Jurkat, Clone E6-1 (cell line): ENCODE measurements around the gene C10orf95.

Experiments
- DNase-seq: peaks from one replicate; pipeline ENCODE4 v3.0.0-alpha.2; 2011; ENCODE audit warnings: low read depth, low spot score
- H3K4me3 ChIP-seq: 2 replicates; pipeline ENCODE4 v1.5.1; 2011; ENCODE audit warnings: mild to moderate bottlenecking, low read length, control low read depth, moderate library complexity

Gene C10orf95

DNA sequence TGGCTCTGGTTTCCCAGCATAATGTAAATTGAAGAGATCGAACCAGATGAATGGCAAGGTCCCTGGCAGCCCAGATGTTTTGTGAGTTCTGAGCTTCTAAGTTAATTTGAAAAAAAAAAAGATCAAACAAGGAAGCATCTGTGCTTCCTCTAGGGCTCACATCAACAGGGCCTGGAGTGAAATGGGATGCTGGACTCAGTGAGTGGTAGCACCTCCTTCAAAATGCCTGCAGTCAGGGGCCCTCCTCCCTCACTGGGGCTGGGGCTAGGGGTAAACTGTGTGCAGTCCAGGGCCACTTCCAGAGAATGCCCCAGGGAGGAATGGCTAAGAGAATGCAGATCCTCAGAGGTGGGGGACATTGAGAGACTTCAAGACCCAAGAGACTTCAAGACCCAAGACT is 13.0 kb downstream of the C10orf95 start:
- no peak overlapping the region for H3K4me3 ChIP-seq
- no peak for DNase-seq

DNA sequence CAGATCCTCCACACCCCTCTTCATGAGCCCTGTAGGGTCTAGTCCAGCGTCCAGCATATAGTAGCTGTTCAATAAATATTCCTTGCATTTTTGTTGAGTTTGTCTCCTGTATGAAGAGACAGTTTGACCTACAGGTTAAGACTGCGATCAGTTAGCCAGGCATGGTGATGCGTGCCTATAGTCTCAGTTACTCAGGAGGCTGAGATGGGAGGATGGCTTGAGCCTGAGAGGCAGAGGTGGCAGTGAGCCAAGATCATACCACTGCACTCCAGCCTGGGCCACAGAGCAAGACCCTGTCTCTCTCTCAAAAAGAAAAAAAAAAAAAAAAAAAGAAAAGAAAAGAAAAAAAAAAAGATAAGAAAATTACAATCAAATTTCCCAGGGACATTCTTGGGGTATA is 13.8 kb downstream of the C10orf95 start:
- no peak overlapping the region for H3K4me3 ChIP-seq
- no peak for DNase-seq

DNA sequence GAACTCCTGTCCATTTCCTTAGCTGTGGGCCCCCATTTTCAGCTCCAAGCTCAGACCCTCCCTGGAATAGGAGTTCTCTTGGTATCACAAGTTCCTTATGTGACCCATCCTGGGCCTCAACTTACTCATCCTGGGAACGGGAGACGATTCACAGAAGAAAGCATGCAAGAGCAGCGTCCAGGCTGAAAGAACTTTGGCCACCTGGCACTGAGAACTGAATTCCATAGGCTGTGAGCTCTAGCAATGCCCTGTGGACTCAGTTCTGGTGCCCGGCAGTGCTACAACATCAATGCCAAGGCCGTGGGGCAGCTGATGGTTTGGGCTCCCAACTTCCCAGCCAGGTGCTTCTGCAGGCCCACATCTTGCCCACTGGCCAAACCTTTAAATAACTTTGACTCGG is 15.0 kb downstream of the C10orf95 start:
- no peak for DNase-seq
- H3K4me3 ChIP-seq: no peak overlapping the region

DNA sequence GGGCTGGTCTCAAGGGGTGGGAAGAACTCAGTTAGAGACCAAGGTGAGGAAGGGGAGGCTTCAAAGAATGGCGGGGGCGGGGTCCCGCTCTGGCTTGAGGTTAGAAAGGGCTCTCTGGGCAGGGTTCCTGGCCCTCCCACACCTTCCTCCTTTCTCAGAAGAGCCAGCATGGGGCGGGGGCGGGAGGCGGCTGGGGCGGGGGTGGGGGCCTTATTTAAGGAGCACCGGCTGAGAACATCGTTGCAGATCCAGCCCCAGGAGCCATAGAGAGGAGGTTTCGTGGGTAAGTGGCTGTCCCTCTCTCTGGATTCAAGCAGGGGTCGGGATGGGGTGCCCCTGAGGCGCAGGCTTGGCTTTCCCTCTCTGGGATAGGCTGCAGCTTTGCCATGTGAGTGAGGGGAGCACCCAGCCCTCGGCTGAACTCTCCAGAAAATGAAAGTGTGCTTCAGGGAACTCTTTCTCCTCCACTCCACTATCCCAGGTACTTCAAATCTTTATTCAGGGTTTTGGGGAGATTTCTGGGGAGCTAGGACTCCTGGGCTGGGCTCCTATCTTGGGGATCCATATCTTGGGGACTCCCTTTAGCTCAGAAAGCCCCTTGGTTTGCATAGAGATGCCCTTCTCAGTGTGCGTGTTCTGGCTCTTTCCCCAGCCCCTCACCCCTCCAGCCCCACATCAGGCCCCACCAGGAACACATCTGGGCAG is 15.7 kb downstream of the C10orf95 start:
- no peak overlapping the region for H3K4me3 ChIP-seq
- no peak for DNase-seq

DNA sequence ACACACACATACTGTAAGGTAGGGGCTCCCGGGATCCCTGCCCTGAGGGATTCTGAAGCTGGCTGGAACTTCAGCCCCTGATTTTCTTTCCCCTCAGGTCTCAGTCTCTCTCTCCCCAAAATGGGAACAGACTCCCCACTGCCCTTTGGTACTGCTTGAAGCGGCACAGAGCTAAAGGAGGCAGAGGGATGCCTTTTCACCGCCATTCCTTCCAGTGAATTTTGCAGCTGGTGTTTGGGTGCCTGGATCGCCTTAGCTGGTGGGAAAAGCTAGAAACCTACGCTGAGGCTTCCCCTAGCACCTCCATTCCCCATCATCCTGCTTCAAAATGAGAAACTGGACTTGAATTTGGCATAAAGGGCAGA is 16.2 kb downstream of the C10orf95 start:
- DNase-seq: no peak
- H3K4me3 ChIP-seq: no peak overlapping the region

GRCh38 chr10:102434394-102435132 is 16.8 kb downstream of the C10orf95 start:
- DNase-seq: no peak
- H3K4me3 ChIP-seq: no peak overlapping the region

DNA sequence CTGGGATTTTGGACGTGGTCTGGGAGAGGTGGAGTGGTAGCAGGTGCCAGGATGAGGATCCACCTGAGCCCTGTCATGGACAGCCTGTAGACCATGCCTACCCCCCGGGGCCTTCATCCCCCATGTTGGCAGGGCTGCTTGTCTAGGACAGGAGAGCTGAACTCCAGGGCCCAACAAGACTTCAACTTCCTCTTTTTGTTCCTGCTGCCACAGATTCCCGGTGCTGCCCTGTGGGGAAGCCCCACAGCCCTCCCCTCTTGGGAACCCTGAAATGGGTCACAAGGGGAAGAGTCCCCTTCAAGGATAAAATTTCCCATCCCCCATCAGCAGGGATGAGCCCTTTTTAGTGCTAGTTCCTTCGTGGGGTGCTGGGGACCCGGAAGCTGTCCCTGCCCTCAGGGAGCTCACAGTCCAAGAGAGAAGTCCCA is 17.7 kb downstream of the C10orf95 start:
- DNase-seq: no peak
- no peak overlapping the region for H3K4me3 ChIP-seq

DNA sequence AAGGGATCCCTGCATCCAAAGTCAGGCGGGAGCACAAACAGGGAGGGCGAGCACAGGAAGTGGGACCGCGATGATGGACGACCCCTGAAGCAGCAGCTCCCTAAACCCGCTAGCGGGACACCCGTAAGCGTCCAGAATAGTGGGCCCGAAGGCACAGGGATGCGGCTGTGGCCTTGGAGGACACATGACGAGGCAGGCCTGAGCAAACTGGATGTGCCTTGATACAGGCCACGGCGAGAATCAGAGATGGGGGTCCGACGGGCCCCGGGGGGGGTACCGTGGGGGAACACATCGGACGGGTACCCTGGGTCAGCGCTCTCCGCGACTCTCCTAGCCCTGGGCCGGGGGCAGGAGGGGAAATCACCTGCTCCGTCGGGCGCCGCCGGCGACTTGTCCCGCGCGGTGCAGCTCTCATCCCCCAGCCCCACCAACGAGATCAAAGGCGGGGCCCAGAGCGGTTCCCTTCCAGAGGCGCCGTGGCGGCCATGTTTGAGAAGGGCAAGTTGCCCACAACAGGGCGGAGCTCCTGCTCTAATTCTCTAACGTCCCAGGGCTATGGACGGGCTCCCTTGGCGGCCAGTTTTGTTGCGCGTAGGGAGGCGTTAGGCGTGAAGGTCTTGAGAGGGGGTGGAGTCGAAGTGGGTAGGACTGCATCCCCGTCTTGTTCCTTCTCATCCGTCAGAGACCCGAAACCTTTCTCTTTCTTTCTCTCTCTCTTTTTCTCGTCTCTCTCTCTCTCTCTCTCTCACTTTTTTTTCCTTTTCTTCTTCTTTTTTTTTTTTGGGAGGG is 19.0 kb downstream of the C10orf95 start, which contains the start of gene CUEDC2:
CUEDC2 (minus strand) TSS at position 413 of the 789 bp plus-strand sequence. CDS start 7,386 bp downstream, outside the sequence.
- H3K4me3 ChIP-seq: peak within 1 kb of the TSS; percentile 98
- DNase-seq: peak; percentile 96

DNA sequence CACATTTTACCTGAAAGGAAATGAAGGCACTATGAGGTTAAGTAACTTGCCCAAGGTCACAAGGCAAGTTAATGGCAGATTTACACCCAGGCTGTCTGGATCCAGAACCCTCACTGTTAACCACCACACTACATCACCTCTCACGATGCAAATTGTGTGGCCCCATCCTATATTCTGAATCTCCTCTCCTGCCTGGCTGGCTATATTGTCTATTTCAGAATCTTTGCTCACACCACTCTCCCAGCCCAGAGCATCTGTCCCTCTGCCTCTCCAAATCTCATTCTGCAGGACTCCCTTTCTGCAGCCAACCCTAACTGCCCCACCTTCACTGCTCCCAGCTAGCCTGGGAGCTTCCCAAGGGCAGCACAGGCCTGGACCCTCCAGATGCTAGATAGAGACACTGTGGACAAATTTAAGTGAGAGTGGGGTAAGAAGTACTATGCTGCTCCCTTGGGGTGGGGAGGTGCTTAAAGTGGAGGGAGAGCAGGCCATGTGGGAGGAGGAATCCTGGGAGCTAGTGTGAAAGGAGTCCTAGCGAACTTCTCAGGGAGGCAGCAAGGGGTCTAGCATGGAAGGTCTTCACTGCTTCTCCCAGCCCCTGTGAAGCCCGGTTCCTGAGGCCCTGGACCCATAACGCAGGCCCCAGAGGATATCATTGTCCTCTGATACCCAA is 19.8 kb downstream of the C10orf95 start:
- H3K4me3 ChIP-seq: peak overlapping the region; percentile 98
- DNase-seq: no peak

DNA sequence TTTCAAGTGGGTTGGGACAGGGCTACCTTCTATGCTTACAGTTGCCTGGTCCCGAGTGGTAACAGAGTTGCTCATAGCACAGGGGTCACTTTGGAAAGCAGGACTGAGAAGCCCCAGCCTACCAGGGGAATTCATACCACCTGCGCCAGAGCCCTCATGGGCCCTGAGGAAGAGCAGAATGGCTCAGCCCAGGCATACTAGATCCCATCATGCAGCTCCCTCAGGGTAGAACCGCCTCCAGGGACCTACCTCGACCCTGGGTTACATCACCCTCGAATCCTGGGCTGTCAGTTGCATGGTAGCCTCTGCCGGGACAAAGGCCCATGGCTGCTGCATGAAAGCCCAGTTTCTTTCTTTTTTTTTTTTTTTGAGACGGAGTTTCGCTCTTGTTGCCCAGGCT is 21.9 kb downstream of the C10orf95 start:
- no peak overlapping the region for H3K4me3 ChIP-seq
- DNase-seq: no peak

- no peak for DNase-seq
- H3K4me3 ChIP-seq: no peak overlapping the region
Observed at GRCh38 chr10:102426803-102427287, 24.5 kb downstream of the C10orf95 start.

DNA sequence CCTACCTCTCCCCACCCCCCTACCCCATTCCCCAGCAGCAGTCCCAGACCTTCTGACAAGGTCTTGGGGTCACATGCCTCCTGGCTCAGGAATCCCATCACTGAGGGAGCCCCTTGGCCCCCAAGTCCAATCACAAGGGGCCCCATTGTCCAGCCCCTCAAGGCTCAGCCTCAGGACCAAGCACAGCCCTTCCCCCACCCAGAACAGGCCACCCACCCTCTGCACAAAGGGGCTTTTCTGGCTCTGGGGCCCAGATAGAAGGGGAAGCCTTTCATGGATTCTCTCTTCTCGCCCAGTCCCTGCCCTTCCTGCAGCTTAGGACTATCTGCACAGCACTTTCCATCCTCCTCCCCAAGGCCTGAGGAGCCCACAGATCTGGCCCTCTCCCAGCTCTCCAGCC is 25.9 kb downstream of the C10orf95 start:
- no peak overlapping the region for H3K4me3 ChIP-seq
- no peak for DNase-seq

- no peak for DNase-seq
- no peak overlapping the region for H3K4me3 ChIP-seq
Observed at GRCh38 chr10:102424916-102425315, 26.4 kb downstream of the C10orf95 start.

GRCh38 chr10:102424145-102424544 is 27.2 kb downstream of the C10orf95 start:
- H3K4me3 ChIP-seq: no peak overlapping the region
- no peak for DNase-seq

DNA sequence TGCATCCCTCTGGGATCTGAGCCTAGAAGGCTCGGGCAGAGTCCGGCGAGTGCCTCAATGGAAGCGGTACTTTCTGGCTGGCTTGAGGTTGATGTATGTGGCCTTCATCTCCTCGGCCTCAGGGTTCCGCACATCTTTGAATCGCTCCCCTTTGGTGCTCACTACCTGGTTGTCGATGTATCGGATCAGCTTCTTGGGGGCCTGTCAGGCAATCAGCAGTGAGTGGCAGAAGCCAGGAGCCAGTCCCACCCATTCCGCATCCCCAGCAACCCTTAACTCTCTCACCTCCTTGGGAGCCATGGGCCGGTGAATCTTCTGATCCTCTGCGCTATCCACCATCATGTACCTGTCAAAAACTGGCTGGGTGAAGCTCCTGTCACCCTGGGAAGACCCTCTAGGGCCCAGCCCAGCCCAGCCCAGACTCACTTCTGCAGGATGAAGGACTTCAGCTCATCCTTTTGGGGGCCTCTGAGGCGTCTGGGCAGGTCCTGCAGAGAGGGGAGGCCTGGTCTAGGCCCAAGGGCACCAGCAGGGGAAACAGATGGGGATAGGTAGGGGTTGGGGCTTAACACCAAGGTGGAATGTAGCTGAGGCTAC is 27.9 kb downstream of the C10orf95 start:
- H3K4me3 ChIP-seq: no peak overlapping the region

DNA sequence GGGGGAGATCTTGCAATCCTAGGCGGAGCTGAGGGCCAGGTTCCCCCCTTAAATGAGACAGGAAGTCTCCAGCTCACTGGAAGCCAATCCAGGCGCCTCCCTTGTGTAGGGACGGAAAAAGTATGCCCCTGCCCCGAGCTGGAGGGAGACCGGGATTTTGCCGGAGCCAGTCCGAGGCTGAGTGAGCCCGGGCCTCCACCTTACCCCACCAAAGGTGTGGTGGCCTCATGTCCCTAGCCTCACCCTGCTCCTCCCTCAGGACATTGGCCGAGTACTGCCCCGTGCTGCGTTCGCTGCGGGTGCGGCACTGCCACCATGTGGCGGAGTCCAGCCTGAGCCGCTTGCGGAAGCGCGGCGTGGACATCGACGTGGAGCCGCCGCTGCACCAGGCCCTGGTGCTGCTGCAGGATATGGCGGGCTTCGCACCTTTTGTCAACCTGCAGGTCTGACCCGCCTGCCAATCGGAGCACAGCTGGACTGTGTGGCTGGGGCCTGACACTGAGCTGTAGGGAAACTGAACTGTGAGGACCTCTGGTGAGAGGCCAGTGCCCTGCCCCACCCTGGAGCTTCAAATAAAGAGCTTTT is 28.7 kb downstream of the C10orf95 start:
- DNase-seq: no peak
- H3K4me3 ChIP-seq: no peak overlapping the region

More for the DNA sequence above, 27.9 kb downstream of the C10orf95 start:
- no peak for DNase-seq

- peak overlapping the region; percentile 87 for H3K4me3 ChIP-seq
- DNase-seq: no peak
Observed at GRCh38 chr10:102421757-102422512, 29.4 kb downstream of the C10orf95 start.

DNA sequence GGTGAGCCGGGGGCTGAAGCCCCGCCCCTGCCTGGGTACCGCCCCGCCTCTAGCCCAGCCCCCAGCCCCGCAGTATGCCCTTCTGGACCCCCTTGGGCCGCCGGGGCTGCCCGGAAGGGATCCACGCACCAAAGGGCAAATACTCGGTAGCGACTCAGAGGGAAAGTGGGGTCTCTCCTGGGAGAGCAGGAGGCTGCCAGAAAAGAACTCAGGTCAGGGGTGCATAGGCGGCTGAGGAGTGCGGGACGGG is 29.9 kb downstream of the C10orf95 start:
- H3K4me3 ChIP-seq: peak overlapping the region; percentile 87
- no peak for DNase-seq
